GM12874 (cell line): ENCODE results near the gene MACROH2A2.

Source experiments
- CTCF ChIP-seq: IDR thresholded peaks from 2 replicates; pipeline ENCODE4 v1.5.1; 2011; ENCODE audit warnings: low read depth, mild to moderate bottlenecking, control low read depth, low read length, moderate library complexity; ENCODE audit not compliant: insufficient read depth

Gene MACROH2A2

GRCh38 chr10:70052462-70053217 lies at the start of gene MACROH2A2:
Gene MACROH2A2, plus strand, starts transcription at chr10:70052846. Its CDS starts 22,813 bp downstream, at chr10:70075659.
- TF ChIP-seq CTCF, result no peak

GRCh38 chr10:70007116-70007820 lies 45.4 kb upstream of the MACROH2A2 start:
- no peak for TF ChIP-seq CTCF

GRCh38 chr10:70031215-70031614 lies 21.4 kb upstream of the MACROH2A2 start:
- TF ChIP-seq CTCF, result no peak

GRCh38 chr10:70032667-70033289 lies 19.9 kb upstream of the MACROH2A2 start:
- no peak for TF ChIP-seq CTCF

GRCh38 chr10:70034232-70034631 lies 18.4 kb upstream of the MACROH2A2 start:
- no peak for TF ChIP-seq CTCF

GRCh38 chr10:70035531-70035930 lies 17.1 kb upstream of the MACROH2A2 start:
- no peak for TF ChIP-seq CTCF

GRCh38 chr10:70038923-70039322 lies 13.7 kb upstream of the MACROH2A2 start:
- TF ChIP-seq CTCF, result no peak
